GM19238 (cell line): Measurements from ENCODE around the gene SPRTN.
"Not testable (repeated sequence)": the region's sequence is repeated elsewhere in the genome, so short reads cannot be mapped to it uniquely, and the experiment has no call there.

Experiments
- DNase-seq: peaks from one replicate; pipeline ENCODE4 v3.0.0; 2011; ENCODE audit warnings: low spot score; ENCODE audit not compliant: insufficient read length

The SPRTN gene

DNA sequence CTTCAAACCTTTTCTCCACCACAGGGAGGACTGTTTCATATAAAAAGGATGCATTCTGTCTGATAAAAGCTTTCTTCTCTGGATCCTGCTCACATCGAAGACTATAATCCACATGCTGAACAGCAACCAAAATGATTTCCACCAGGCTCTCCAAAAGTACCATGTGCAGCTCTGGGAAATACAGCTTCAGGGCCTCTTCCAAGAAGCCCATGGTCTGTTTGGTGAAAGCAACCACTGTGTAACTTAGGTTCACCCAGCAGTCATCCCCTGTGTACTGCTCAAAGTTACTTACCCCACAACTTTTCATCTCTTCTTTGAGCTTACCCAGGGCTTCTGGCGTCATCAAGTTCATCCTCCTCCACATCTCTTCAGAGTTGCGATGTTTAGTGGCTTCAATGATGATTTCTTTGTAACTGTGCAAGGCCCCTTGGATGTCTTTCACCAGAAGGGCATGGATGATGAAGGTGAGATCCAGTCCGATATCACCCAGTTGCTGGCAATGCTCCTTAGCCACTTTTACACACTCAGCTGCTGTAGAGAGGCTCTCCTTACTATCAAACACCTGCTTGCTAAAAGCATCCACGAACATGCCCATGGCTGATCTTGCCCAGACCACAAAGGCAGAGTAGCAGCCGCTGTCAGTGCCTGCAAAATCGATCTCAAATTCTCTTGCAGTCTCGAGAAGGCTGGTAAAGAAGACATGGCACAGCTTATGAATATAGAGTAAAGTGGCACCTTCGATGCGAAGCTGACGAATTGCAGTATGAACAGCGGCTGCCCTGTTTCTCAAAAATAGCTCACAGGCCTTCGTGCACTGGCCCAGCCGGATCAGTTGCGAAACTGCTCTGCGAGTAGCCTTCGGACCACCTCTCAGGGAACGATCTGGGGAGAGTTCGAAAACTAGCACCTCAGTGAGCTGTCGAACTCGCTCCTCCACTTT, 2.2 kb upstream of the SPRTN start:
- DNase-seq = no peak

- DNase-seq = no peak
Measured at GRCh38 chr1:231337043-231337471, 1.0 kb upstream of the SPRTN start.

DNA sequence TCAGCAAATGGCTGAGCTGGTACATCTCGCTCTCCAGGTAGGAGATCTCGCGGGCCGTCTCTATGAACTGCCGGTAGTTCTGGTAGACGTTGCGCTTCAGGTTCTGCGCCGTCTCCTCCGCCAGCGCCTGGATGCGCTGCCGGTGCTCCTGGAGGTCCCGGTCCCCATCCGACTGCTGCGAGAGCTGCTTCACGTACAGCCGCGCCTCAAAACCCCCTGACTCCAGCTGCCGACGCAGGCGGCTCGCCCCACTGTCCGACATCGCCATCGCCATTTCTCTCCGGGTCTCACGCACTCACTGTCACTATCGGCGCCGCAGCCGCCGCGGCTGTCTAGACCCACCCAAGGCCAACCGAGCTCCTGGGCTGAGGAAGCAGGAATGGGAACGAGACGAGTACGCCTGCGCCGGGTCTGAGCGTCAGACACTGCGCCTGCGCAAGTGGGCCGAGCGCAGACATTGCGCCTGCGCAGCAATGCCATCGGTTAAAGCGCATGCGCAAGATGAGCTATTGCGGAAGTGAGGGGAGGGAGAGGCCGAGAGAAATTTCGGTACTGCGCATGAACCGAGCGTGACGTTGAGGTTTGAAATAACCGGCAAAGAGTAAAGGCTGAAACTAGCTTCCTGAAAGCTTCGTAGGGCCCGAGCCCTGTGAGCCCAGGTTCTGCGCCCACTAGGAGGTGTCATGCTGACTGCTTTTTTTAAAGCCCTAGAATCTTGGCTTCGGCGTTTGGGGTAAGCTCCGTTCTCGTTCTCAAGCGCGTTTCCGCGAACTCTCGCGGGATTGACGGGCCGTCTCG, 422 bp upstream of the SPRTN start, which contains the start of gene EXOC8:
Gene EXOC8, minus strand, starts transcription at position 381 of the 798 bp plus-strand sequence. Its CDS starts 107 bp downstream, at position 274.
- DNase-seq = peak; percentile 83

DNA sequence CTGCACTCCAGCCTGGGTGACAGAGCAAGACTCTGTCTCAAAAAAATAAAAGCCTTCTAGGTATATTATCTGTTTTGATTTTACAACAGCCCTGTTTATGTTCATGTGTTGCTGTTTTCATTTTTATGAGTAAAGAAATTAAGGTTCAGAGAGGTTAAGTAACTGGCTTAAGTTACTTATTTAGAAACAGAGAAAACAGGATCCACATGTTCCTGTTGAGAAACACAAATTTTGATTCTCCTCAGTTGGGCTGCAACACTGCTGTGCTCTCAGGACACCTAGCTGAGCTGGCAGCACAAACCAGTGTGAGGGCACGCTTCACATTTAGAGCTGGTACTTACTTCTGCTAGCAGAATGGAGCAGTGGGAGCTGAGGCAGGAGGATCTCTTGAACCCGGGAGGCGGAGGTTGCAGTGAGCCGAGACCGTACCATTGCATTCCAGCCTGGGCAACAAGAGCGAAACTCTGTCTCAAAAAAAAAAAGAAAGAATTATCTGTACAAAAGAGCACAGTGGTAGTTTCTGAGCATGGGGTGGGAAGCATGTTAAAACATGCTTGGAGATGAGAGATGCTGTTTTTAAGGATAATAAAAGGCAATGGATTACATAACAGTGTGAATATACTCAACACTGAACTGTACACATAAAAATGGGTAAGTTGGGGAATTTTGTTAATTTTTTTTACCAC, 2.4 kb downstream of the SPRTN start:
- no peak for DNase-seq

DNA sequence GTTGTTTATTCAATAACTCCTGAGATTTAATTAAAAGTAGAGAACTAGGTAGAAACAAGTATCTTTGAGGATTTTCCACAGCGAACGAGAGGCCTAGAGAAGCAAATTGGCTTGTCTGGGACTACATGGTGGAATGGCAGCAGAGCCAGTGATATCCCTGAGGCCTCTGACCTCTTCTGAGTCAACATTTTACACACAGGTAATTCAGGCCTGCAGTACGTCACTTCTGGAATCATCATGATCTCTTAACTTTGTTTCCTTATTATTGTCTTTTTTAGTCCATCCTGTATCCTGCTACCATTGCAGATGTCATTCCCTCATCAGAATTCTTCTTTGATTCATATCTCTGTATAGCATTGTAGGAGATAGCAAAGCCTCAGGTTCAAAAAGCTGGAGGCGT, 9.9 kb downstream of the SPRTN start:
- DNase-seq = no peak

DNA sequence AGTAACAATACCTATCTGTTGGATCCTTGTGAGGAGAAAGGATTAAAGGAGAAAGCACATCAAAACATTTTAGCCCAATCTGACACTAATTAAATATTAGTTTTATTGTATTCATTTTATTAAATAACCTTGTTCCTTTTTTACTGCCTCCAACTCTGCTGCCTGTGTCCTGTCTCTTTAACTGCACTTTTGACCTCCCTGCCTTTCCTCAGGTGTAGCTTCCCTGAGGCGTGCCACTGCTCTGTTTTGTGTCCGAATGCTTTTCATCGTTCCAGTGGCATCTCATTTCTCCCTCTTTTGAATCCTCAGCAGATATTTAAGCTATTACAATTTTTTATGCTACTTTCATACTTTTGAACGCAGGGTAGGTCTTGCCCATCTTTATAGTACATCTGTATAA, 10.3 kb downstream of the SPRTN start:
- no peak for DNase-seq

DNA sequence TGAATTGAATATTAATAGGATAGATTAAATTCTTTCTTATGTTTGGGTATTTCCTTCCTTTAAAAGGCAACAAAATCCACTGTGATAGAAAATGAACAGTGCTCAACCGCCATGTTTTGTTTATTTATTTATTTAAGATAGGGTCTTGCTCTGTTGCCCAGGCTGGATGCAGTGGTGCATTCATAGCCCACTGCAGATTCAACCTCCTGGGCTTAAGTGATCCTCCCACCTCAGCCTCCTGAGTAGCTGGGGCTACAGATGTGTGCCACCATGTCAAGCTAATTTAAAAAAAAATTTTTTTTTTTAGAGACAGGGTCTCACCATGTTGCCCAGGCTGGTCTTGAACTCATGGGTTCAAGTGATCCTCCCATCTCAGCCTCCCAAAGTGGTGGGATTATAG, 10.8 kb downstream of the SPRTN start:
- DNase-seq = not testable (repeated sequence)

- no peak for DNase-seq
Measured at GRCh38 chr1:231351816-231352215, 13.7 kb downstream of the SPRTN start.

DNA sequence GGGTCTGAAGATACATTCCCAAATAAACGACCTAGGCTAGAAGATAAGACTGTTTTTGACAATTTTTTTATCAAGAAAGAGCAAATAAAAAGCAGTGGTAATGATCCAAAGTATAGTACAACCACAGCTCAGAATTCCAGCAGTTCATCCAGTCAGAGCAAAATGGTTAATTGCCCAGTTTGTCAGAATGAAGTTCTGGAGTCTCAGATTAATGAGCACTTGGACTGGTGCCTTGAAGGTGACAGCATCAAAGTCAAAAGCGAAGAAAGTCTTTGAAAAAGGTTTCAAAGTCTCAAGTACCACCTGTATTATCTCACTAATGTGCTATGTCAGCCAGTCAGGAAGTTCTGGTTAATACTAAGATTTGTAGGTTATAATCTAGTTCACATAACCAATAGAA, 15.0 kb downstream of the SPRTN start:
- DNase-seq = no peak

- DNase-seq = no peak
Measured at GRCh38 chr1:231354330-231355020, 16.4 kb downstream of the SPRTN start.

DNA sequence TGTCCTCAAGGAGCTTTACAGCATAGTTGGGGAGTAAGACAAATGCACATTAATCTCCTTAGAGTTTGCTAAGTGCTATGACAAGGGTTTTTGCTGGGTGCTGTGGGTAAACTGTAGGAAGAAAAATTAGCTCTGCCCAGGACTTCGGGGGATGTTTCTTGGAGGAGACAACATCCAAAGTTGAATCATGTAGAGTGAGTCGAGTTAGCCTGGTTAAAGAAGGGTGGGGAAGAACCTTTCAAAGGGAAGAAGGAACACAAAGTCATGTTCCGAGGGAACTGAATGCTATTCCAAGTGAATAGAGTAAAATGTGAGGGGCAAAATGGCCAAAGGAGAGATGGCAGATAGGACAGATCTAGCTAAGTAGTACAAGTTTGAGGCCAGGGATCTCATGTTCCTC, 17.1 kb downstream of the SPRTN start:
- DNase-seq = no peak

DNA sequence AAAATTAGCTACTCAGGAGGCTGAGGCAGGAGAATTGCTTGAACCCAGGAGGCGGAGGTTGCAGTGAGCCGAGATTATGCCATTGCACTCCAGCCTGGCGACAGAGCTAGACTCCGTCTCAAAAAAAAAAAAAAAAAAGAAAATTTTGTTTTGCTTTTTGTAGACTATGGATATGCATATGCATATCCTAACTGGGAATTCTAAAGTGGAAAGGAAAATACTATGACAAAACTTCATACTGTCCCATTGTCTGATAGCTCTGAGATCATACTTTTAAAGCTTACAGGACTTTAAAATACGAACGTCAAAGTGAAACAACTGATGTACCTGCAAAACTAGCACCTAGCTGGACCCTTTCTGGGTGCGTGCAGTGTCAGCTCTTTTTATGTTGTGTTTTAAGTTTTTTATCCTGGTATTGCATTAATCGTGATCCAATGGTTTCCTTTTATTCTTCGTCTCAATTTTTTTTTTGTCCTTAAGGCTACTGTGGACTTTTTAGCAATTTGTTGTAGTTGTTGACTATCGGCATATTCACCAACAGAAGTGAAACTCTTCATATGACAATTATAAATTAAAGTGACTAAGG, 19.2 kb downstream of the SPRTN start:
- no peak for DNase-seq

- peak; percentile 18 for DNase-seq
Measured at GRCh38 chr1:231357831-231358354, 19.8 kb downstream of the SPRTN start.

- no peak for DNase-seq
Measured at GRCh38 chr1:231359113-231359512, 21.0 kb downstream of the SPRTN start.

GRCh38 chr1:231362325-231362724, 24.2 kb downstream of the SPRTN start:
- DNase-seq = no peak

- DNase-seq = no peak
Measured at GRCh38 chr1:231363624-231364023, 25.5 kb downstream of the SPRTN start.

DNA sequence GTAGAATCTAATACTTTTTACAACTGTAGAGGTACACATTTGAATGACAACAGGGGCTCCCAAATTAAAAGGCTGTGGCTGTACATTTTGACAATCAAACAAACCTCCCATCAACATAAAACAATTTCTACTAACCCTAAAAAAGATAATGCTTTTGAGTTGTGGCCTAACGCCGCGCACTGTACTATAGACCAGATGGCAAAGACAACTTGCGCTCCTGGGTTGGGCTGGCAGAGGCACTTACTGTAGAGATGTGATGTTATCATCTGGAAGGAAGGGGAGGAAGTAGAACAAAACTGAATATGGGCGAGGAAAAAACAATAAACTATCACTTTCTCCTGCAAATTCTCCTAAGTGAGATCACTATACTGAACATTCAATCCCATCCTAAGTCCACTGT, 26.1 kb downstream of the SPRTN start:
- no peak for DNase-seq

GRCh38 chr1:231369282-231369681, 31.2 kb downstream of the SPRTN start:
- no peak for DNase-seq

DNA sequence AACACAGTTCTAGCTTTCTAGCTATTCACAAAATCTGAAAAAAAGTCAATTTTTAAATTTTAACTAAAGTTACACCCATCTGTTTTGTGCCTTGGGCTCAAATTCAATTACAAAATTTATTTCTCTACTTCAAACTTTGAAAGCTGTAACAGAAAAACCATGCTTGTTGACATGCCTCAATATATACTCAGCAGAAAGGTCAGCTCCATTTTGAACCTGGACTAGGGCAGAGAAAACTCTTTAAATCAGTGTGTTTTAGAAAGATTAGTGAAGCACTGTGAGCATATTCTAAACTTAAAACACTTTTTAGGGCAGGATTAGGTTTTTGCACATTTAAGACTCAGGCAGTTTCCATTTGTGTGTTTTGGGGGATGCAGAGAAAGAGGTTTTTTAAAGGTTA, 34.4 kb downstream of the SPRTN start:
- DNase-seq = no peak

DNA sequence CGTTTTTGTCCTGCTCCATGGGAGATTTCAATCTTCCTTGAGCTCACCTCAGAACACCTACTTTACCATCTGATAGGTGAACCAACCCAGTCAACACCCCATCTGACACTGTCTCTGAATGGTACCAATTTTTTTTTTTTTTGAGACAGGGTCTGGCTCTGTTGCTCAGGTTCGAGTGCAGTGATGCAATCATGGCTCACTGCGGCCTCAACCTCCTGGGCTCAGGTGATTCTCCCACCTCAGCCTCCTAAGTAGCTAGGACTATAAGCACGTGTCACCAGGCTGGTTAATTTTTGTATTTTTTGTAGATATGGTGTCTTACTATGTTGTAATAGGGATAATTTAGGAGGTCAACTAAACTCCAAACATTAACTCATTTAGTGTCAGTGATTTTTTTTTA, 36.3 kb downstream of the SPRTN start:
- no peak for DNase-seq
